ENCODE results near the gene C1orf105.
"Not testable (repeated sequence)": the region's sequence is repeated elsewhere in the genome, so short reads cannot be mapped to it uniquely, and the experiment has no call there.

GRCh38 chr1:172437183-172437582 lies 16.7 kb downstream of the C1orf105 start:
- not testable (repeated sequence) for TF ChIP-seq POLR2A, POLR2AphosphoS5, TAF1, SPI1 (IDR thresholded peaks at IDR 0.05; ENCODE audit: low read depth, low read length)

All from GM12891 (cell line).